LoVo (cell line): ENCODE measurements around the gene HOXD13.

Experiments used
- DNase-seq: peaks from one replicate; pipeline ENCODE4 v3.0.0-alpha.2; 2016; ENCODE audit warnings: low spot score

HOXD13 gene

DNA sequence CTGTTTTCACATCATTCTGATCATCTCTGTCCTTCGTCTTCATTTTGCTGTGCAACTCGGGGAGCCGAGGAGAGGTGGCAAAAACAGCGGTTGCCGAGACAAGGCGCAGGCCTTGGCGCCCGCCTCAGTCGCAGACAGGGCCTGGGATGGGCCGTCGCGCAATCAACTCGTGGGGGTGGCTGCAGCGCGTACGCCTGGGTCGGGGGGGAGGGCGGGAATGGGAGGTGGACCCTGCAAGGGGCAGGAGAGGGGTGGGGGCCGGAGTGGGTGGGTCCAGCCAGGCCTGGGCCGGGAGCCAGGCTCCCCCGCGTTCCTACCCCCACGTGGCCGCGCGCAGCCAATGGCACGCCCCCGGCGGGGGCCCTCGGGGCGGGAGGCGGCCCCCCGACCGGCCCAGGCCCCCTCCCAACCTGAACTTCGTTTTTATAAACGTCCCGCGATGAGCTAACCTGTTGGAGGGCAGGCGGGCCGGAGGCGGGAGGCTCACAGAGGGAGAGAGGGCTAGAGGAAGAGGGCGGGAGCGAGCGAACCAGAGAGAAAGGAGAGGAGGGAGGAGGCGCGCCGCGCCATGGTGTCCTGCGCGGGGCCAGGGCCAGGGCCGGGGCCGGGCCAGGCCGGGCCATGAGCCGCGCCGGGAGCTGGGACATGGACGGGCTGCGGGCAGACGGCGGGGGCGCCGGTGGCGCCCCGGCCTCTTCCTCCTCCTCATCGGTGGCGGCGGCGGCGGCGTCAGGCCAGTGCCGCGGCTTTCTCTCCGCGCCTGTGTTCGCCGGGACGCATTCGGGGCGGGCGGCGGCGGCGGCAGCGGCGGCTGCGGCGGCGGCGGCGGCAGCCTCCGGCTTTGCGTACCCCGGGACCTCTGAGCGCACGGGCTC, at the start of gene HOXD13:
Gene HOXD13, plus strand, starts transcription at position 452 of the 875 bp plus-strand sequence. Its CDS starts 170 bp downstream, at position 622.
- peak; percentile 15 for DNase-seq

DNA sequence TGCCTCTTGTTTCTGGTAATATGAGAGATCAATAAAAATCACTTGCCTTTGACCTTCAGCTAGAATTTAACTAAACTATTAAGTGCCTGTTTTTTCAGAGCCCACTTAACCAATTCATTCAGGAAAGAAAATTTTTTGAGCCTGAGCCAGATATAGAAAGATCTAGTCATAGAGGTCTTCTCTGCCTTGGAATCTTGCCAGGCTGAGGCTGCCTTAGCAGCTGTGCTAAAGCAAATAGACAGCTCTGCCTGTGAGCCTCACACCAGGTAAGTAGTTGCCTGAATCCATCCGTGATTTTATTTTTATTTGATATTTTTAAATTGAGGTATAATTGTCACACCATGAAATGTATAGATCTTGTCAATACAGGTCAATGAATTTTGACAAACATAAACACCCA, 36.1 kb upstream of the HOXD13 start:
- DNase-seq = no peak

DNA sequence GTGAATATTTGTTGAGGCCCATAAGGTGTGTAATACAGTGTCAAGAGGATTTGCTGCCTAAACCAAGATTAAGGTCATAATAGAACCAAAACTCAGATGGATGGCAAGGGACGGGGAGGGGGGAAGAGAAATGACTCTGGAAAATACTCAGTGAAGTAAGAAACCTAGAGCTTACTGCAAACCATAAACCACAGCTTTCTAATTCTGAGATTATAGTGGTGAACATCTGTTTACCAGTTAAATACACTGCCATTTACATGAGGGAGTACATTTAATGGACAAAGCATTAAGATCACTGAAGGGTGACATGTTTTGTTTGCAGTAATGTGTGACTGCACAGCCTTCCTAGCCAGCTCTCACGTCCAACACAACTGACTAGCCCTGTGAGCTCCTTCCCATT, 28.6 kb upstream of the HOXD13 start:
- no peak for DNase-seq

DNA sequence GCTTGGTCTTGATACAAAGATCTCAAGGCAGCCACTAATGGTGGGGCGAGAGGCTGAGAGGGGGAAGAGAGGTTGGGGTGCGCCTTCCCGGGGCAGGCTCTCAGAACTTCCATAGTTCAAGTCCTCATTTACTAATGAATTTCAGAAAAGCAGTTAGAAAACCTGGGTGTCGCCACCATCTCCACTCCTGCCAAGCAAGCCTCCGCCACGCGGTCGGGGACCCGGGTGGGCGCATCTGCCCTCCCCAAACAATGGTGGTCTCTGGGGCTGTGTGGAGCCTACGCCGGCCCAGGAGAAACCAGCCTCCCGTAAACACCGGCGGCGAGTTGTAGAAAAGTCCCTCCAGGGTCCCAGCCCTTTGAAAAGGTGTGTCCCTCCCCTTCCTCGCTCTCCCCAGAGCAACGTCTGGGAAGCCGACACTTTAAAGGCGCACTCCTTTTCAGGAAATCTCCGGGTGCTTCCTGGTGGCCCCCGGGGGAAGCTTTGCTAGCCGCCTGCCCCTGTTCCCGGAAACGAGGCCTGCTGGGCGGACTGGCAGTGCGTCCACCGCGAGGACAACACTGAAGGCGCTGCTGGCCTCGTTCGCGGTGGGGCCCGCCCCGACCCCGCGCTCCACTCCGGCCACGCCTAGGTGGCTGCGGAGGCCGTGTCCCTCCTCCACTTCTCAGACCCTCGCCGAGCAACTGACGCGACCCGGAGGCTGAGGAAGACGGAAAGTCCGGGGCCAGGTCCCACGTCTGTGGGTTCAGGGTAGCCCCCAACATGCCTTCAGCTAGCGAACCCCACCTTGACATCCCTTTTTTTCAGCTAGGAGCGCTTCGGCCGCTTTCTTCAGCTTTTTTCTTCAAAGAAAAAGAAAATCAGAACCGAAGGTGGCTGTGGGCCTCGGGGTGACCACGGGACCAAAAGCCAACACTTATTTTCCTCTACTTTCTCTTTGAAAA, 25.6 kb upstream of the HOXD13 start:
- no peak for DNase-seq

DNA sequence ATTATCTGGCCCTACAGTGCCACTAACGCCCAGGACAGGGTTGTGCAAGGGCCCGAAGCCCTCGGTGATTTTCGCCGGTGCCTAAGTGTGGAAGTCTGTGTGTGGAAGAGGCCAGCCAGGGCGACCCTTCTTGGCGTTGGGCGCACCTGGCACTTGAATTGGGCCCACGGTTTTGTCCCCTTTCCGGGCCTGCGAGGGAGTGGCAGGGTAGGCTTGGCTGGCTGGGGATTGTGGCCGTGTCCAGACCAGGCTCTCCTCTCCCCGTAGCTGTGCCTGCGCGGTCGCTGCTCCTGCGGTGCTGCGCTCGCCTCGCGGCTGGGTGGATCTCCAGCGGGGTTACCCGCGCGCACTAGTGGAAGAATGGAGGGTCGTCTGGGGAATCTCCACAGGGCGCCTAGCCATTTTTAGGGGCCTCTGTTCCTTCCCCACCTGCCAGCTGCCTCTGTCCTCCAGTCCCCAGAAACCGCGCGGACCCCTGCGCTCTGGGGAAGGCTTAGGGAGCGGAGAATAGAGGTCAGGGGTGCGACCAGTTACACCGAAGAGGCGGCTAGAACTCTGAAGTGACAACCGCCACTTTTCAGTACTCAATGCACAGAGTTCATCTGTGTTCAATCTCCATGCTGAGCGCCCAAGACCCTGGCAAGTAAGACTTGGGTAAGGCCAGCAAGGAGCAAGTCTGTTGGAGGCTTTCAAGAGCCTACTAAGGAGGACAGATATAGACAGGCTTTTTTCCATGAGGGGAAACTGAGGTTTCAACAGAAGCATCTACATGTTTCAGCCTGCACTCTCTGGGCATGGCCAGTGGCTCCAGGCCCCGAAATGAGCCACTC, 24.7 kb upstream of the HOXD13 start:
- DNase-seq = no peak

DNA sequence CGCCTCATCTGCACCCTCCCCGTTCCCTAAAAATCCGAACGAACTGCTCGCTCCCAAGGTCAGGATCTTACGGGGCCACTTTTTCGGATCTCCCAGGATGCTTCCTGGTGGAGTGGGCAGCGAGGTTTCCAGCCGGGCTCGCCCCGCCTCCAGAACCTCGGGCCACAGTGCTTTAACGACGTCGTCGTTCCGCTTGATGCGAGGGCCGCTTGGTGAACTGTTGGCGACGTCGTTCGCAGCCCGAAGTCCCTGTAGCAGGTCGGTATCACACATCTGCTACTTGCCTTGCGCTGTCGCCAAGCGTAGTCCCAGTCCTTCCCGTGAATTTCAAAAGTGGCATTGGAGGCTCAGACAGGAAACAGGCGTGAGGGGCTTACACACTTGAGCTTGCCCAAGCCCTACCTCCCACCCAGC, 24.1 kb upstream of the HOXD13 start:
- no peak for DNase-seq

DNA sequence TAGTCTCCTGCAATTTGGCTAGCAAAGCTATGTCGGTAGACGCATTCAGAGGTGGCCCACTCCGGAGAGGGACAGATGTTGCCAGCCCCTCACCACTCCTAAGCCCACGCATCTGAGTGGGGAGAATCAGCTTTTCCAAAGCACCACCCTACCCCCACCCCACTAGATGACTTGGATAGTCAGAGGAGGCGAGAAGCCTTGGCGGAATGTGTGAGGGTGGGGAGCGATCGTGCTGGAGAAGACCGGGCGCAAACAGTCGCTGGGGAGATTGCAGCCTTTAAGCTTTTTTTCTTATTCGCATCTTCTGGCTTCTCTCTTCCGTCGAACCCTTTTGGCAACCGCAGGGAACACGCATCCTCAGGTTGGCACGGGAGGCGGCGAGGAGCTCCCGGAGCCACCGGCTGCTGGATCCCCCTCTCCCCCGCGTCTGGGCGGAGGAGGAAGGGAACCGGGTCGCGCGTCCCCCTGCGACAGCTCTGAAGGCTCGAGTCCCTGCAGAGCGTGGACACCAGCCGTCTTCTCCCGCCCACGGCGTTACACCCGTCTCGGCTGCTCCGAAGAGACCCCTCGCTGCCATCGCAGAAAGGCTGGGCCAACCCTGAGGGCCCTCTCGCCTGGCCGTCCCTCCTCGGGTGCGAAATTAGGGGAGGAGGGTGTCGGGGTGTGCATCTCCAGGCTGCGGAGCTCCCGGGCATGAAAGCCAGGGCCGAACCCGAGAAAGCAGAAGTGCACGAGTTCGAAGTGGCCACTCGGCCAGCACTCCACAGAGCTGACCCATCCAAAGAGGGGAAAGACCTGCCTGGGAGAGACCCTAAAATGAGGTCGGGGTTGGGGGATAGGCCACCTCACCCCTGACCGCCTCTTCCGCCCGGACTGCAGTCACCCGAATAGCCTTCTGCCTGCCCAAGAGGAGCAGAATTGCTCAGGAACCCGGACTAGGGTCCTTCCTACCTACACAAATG, 20.9 kb upstream of the HOXD13 start:
- DNase-seq = no peak

DNA sequence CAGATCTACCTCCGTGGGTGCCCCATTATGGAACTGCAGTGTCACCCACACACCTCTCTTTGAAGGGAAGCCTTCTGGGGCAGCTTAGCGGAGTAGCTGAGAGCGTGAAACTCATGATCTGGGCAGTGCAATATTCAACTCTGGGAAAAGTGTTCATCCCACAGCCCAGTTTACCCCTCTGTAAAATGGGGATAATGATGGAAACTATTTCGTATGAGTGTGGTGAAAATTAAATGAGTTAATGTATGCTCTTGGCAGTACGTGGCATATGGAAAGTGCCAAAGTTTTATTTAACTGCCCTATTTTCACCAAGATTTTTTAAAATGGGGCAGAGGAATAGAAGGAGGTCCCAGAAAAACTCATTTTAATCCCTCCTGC, 20.2 kb upstream of the HOXD13 start:
- no peak for DNase-seq

DNA sequence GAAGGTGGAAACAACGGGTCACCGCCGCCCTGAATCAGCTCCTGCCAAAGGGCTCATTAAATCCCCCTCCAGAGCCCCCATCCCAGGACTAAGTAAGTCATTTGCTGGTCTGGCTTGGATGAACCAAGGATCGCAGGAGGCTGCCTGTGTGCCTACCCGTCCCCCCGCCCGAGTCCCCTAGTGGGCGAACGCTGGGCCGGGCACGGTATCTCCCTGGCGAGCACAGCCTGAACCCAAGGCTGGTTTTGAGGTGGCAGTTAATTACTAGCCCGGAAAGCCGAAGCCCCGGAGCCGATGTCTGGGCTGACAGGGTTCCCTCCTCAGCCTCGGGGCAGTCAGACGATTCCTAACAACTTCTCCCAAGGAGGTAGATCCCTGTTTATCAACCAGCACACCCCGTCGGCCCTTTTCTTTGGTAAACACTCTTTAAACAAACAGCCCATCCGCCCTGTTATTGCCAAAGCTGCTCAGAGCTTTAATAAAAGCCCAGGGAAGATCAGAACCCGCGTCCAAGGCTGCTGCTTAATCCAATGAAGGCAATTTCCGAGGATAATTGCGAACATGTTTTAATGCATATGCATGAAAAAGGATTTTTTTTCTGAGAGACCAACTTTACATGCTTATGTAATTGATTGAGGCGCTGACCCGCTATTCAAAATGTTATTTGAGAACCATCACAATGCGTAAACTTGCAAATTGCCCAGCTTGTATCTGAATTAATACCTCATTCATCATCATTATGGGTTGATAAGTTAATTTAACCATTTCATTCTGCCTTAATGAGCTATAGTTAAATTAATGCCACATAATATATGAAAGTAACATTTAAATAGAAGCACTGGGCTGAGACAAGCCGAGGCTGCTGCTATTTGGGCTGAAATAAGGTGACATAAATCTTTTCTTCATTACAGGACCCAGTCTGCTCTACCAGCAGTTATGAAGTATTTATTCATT, 19.3 kb upstream of the HOXD13 start:
- DNase-seq = no peak

DNA sequence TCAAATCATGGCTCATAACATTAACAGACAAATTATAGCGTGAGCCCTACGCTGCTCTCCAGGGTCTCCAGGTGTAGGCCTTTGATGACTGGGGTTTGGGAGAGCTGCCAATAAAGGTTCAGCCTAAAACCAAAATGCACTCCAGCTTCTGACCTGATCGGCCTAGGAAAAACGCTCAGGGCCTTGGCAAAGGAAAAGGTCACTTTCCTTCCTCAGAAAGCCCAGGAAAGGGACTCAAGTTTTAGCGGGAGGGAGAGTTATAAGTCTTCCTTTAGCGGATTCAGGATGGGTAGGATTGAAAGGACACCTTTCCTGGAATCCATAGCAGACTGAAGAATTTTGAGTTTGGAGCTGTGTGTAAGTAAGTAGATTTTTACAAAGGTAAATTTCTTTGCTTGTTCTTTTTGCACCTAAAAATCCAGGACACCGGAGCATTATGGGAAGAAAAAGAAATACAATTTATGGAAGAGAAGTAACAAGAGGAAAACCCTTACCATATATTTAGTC, 17.5 kb upstream of the HOXD13 start:
- no peak for DNase-seq

DNA sequence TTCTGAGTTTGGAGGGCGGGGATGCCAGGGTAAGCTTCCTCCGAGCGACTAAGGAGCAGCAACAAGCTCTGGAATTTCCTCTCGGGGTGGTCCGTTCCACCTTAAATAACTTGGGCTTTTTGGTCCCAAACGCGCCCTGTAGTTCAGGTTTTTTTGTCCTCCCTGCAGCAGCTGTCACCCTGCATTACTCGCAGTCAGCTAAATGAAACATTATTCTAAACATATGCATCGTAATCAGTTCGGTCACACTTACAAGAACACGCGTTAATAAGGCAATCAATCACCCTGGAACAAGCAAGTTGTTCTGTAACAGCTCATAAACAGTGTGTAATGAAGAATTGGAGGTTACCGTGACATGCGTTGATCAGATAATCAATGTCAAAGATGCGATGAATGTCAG, 17.0 kb upstream of the HOXD13 start:
- DNase-seq = no peak

DNA sequence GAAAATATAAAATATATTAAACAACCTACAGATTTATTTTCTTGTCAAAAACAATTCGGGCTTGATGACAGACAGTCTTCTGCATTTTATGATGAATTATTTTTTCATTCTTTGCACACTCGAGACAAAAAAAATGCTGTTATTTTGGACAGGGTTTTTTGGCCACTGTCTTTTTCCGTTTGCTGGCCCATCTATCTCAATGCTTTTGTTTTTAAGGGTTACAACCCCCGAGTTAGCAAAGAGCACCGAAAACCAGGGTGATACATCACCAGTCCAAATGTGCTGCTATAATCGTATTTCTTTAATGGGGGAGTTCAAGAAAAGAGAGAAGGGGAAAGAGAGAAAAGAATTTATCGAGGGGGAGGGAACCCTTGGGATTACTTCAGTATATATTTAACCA, 16.5 kb upstream of the HOXD13 start:
- DNase-seq = no peak

DNA sequence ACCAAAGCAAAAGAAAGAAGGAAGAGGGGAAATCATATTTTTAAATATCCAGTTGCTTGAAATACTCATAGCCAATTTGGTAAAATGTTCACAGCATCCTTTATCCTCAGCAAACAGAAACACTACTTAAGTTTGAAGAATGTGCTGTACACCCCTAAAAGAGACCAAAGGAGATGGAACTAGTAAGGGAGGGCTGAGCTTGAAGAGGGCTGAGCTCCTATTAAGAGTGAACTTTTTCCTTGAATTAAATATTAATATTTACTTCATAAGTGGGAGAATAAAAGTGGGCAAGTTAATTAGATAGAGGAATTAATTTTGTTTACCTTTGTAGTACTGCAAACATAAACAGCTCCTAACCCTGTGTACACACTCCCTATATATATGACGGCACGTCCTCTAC, 15.7 kb upstream of the HOXD13 start:
- DNase-seq = no peak

DNA sequence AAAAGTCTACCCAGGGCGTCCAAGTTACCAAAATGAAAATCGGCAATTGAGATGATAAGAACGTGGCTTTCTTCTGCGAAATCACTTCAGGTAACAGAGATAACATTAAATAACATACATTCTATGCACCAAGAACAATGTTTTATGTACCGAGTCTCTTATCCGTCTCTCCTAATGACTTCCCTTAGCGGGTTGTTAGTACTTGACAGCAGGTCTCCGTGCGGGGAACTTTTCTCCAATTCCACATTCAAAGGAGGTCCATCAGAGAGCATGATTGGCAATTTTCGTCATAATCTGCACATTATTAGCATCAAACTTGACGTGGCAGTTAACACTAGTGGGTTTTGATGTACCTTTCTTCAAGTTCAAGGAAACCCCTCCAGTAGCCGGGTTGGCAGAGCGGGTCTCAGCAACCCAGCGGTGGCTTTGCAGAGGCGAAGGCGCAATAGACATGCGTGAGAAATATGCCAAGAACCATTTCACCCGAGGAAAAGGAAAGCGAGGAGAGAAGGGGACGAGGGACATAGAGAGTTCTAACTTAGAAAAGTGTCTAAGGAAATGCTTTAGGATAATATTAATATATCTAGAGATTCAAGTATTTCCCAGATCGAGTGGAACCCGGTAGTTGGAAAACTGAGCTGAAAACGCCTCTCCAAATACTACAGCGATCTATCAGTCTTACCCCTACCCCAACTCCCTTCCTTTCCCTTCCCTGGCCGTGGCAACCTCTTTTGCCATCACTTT, 13.8 kb upstream of the HOXD13 start:
- no peak for DNase-seq

DNA sequence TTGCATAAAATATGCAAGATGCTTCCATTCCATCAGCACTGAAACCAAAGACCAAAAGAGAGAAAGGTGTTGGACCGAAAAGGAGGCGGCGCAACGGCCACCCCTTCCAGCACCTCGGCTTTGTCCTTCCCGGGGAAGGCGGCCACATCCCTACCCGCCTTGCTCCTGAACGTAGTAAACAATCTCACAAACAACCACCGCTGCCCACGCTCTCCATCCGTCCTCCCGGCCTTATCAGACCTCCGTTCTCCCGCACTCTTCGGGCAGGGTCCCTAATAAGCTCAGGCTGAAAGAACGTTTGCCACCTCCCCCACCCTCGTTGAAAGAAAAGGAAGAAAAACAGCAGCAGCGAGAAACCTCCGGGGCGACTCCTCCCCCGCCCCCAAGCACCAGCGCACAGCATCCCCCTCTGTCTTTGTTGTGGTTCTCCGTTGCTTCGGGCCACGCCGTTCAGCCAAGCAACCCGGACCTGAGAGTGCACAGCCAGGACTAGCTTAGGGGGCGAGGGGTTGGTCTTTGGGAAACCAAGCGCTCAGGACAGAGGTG, 13.2 kb upstream of the HOXD13 start:
- DNase-seq = no peak

DNA sequence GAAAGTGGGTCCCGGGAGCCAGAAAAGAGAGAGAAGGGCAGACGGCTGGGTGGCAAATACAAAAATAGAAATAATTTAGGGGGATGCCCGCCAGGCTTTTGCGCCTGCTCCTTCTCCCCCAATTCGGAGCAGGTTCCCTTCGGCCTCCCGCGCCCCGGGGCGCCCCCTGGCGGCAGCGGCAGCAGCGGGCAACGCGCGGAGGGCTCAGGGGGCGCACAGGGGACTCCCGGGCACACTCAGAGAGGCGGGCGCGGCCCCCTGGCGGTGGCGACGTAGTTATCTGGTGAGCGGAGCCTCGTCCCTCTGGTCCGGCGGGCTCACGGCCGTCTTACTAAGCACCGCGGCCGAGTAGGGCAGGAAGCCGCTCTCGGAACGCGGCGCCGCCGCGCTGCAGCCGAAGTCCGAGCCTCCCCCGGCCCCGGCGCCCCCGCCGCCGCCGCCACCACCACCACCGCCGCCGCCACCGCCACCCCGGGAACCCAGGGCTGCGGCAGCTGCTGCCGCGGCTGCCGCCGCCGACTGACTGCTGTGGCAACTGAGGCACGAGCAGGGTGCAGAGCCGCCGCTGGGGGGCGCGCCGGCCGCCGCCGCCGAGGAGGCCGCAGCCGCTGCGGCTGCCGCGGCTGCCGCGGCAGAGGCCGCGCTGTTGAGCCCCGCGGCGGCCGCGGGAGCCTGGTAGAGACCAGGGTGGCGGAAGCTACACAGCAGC, 12.5 kb upstream of the HOXD13 start:
- DNase-seq = peak; percentile 71

DNA sequence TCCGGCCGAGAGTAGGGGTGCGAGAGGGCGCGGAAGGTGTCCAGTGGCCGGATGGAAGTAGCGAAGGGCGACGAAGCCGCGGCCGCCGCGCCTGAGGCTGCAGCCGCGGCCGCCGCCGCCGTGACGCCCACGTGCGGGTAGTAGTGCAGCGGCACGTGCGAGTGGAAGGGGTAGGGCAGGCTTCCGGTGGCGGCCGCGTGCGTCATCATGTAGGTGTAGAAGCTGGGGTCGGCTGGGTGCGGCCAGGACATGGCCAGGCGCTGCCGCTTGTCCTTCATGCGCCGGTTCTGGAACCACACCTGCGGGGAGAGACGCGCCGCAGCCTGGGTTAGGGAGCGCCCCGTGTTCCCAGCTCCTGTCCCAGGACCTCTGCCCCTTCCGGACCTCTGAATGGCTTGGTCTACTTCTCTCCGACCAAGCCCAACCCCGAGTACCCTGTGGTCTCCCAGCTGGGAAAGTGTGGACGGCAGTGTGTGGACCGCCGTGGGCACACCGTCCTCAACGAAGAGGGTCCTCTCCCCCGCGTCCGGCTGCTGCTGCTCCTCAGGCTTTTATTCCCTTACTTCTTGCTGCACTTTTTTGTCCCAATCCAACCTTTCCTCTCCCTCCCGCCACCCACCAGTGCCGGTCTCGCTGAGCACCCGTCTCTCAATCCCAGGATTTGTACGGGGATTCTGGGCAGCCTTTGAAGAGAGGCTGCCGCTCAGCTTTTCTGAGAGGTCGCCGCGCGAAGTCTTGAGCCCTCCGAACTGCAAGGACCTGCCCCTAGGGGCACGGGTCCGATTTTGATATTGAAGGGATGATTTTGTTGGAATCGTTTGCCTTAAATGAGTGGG, 11.8 kb upstream of the HOXD13 start:
- DNase-seq = no peak
